Cardiac muscle cell (in vitro differentiated cells and primary cell): Measurements from ENCODE around the gene LRP5. TPM values are rescaled to one million over a fixed set of nuclear protein-coding genes. Genes with fewer than 3 reads are reported as not detected.
"Not testable (repeated sequence)": the region's sequence is repeated elsewhere in the genome, so short reads cannot be mapped to it uniquely, and the experiment has no call there.

Source experiments
- DNase-seq, 2 donors: peaks; one replicate each; pipeline versions ENCODE4 v3.0.0 to v3.0.0-alpha.2; 2010 to 2017; ENCODE audit warnings: low read depth in 1 of 2, low spot score in 1 of 2
- H3K27ac ChIP-seq: fragments of 200-600 bp; sonication (generic); 2 replicates; pipeline ENCODE4 v1.5.1; 2016
- H3K27me3 ChIP-seq: fragments of 200-600 bp; sonication (generic); 2 replicates; pipeline ENCODE4 v1.6.0; 2016; ENCODE audit warnings: control low read depth
- H3K36me3 ChIP-seq: fragments of 200-600 bp; sonication (generic); 2 replicates; pipeline ENCODE4 v1.5.1; 2016; ENCODE audit warnings: control low read depth
- H3K4me1 ChIP-seq: fragments of 200-600 bp; sonication (generic); 2 replicates; pipeline ENCODE4 v1.8.1; 2017; ENCODE audit warnings: low read depth, mild to moderate bottlenecking, mixed run types
- H3K4me3 ChIP-seq: fragments of 200-600 bp; sonication (generic); 2 replicates; pipeline ENCODE4 v1.5.1; 2016; ENCODE audit warnings: mild to moderate bottlenecking
- H3K9me3 ChIP-seq: fragments of 200-600 bp; sonication (generic); 2 replicates; pipeline ENCODE4 v1.5.1; 2017; ENCODE audit warnings: low read depth, mild to moderate bottlenecking, control low read depth
- polyA plus RNA-seq: library from polyadenylated mRNA; unstranded; fragments of >200 nt; fragmentation: Nextera tagmentation; extraction: Ambion mirVana; gene quantifications from 2 replicates; pipeline ENCODE4 v1.2.1, GENCODE V29; 2016
- total RNA-seq: library from RNA; depleted of rRNA; stranded (reverse); fragments of >200 nt; gene quantifications from 2 replicates; pipeline ENCODE4 v1.2.3, GENCODE V29; 2016
- TF ChIP-seq, protein P1 (sequence below): IDR thresholded peaks from 2 replicates; pipeline ENCODE4 v1.5.1; 2012; ENCODE audit warnings: low read depth, mild to moderate bottlenecking, low read length

Gene LRP5
- total and polyA plus RNA-seq, 2 experiments from 2014 or later, result 29.1 to 245 TPM

DNA sequence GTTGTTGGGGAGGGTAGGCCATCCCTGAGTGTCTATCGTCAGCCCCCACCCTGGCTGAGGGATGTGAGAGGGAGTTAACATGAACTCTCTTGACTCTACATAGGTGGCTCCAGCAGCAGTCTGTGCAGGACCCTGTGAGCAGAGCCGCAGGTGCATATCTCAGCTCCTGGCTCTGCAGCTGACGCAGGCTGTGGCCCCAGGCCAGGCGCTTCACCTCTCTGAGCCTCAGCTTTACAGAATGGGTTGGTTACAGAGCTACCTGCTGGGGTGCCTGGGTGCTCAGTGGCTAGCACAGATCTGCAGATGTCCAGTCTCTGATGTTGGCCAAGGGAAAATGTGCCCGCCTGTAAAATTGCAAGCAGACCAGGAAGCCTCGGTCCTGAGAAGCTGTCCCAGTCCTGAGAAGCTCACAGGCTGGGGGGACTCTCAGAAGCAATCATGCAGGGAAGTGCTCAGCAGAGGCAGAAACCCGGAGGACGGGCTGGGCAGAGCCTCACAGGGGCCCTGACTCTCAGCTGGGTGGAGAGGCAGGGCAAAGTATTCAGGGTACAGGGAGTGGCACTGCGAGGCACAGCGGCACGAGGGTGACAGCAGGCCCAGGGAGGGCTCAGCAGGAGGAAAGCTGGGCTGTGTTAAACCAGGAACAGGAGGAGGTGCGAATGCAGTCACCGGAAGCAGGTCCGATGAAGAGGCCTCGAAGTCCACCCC is 15.9 kb upstream of the LRP5 start:
- H3K9me3 ChIP-seq, result no peaks in the 10 kb centered on the region
- H3K27ac ChIP-seq, result no peak overlapping the region
- H3K4me3 ChIP-seq, result no peak overlapping the region
- DNase-seq, result no peak
- no peaks in the 10 kb centered on the region for H3K4me1 ChIP-seq
- TF ChIP-seq, protein P1, sequence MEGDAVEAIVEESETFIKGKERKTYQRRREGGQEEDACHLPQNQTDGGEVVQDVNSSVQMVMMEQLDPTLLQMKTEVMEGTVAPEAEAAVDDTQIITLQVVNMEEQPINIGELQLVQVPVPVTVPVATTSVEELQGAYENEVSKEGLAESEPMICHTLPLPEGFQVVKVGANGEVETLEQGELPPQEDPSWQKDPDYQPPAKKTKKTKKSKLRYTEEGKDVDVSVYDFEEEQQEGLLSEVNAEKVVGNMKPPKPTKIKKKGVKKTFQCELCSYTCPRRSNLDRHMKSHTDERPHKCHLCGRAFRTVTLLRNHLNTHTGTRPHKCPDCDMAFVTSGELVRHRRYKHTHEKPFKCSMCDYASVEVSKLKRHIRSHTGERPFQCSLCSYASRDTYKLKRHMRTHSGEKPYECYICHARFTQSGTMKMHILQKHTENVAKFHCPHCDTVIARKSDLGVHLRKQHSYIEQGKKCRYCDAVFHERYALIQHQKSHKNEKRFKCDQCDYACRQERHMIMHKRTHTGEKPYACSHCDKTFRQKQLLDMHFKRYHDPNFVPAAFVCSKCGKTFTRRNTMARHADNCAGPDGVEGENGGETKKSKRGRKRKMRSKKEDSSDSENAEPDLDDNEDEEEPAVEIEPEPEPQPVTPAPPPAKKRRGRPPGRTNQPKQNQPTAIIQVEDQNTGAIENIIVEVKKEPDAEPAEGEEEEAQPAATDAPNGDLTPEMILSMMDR, result no peak
- H3K36me3 ChIP-seq, result no peaks in the 10 kb centered on the region
- peaks cover 4% of the 10 kb centered on the region for H3K27me3 ChIP-seq

DNA sequence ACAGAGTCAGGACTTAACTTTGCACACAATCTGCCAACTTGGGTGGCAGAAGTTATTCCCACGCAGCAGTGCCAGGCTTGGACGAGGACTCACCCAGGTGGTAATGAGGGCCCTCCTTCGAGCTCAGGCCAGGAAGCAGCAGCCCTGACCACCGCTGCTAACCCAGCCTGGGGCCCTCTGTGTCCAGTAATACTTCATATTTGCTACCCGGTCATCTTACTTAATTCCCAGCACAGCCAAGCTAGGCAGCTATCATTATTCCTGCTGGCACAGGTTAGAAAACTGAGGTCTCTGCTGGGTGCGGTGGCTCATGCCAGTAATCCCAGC is 15.4 kb upstream of the LRP5 start:
- no peaks in the 10 kb centered on the region for H3K36me3 ChIP-seq
- peaks cover 4% of the 10 kb centered on the region for H3K27me3 ChIP-seq
- no peak for DNase-seq
- no peak overlapping the region for H3K27ac ChIP-seq
- H3K9me3 ChIP-seq, result no peaks in the 10 kb centered on the region
- TF ChIP-seq, protein P1, result no peak
- no peak overlapping the region for H3K4me3 ChIP-seq
- H3K4me1 ChIP-seq, result no peaks in the 10 kb centered on the region

DNA sequence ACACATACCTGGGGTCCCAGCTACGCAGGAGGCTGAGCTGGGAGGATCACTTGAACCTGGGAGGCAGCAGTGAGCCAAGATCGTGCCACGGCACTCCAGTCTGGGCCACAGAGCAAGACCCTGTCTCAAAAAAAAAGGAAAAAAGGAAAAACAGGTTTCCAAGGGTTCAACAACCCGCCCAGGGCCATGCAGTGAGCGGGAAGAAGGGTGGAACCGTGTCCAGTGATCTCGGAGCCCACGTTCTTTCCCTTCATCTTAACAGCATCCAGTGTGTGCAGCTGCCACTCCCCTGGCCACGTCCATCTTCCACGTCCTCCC is 14.9 kb upstream of the LRP5 start:
- no peak overlapping the region for H3K27ac ChIP-seq
- TF ChIP-seq, protein P1, result no peak
- no peaks in the 10 kb centered on the region for H3K36me3 ChIP-seq
- H3K4me3 ChIP-seq, result no peak overlapping the region
- H3K9me3 ChIP-seq, result no peaks in the 10 kb centered on the region
- no peaks in the 10 kb centered on the region for H3K4me1 ChIP-seq
- DNase-seq, result no peak
- peaks cover 4% of the 10 kb centered on the region for H3K27me3 ChIP-seq

DNA sequence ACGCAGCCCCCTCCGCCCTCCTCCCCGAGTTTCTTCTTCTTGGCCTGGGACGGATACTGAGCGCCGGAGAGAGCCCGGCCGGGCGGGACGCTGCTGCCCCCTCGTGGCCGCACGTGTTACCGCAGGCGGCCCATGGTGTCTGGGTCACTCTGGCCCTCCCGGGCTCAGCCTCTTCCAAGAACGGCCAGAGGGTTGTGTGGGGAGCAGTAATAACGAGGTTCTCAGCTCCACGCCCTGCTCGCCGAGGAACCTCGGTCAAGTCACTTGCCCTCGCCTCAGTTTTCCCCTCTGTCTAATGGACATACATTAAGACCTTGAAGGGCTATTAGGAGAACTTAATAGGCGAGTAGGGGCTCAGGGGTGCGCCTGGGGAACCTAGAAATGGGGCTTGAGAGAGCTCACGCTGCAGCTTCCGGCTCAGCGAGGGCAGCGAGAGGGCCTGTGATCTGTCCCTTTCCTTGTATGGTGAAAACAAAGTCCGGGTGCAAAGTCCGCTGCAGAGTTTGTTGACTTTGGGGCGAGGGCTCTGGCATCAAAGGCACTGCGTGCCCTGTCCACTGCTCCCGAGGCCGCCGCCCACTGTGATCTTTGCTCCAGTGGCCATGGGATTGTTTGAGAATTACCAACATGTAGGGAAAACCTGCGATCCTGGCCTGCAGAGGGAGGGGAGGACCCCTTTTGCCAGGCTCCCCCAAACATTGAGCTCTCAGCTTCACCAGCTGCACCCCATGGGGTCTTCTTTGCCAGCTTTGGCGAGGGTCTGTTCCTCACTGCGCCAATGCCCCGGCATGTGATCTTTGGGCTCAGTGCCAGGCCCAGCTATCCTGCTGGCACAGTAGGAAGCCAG is 14.4 kb upstream of the LRP5 start:
- Histone ChIP-seq H3K4me1 (no peaks in the 10 kb centered on the region), H3K36me3 (no peaks in the 10 kb centered on the region), H3K27ac (no peak overlapping the region), H3K27me3 (peaks cover 4% of the 10 kb centered on the region), H3K4me3 (no peak overlapping the region), H3K9me3 (no peaks in the 10 kb centered on the region)
- TF ChIP-seq, protein P1, result peak; percentile 95
- peak; percentile 75 to 77 for DNase-seq

DNA sequence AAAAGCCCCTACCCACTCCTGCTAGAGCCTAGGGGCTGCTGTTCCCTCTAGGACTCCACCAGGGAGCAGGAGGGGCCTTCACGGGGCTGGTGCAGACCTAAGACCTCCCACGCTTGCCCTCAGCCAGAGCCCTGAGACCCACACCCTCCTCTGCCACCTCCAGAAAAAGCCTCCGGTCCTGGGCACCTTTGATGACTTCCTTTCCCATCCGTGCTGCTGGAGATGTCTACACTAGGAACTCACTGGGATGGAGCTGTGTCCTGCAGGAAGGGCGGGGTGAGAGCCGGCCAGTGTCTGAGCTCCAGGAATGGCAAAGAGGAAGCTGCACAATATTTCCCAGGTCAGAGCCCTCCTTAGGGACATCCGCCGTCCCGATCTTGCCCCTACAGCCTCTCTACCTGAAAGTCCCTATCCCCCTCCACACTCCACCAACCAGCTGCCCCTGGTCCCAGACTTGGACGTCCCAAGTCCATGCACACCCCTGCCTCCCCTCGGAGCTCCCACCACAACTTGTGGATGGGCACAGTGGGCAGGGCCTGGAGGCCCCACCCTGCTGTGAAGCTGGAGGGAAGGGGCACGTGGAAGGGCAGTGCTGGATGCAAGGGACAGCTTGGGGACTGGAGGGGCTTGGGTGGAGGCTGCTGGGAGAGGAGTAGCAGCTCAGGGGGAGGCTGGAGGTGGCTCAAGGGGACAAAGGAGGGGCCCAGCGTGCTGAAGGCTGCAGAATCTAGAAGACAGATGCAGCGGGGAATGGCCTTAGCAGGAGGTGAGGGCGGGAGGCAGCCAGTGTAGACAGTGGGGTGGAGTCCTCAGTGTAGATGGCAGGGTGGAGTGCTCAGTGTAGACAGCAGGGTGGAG is 13.5 kb upstream of the LRP5 start:
- Histone ChIP-seq H3K4me3 (no peak overlapping the region), H3K27ac (no peak overlapping the region), H3K4me1 (no peaks in the 10 kb centered on the region), H3K9me3 (no peaks in the 10 kb centered on the region), H3K36me3 (no peaks in the 10 kb centered on the region), H3K27me3 (peaks cover 4% of the 10 kb centered on the region)
- TF ChIP-seq, protein P1, result no peak
- DNase-seq, result no peak

DNA sequence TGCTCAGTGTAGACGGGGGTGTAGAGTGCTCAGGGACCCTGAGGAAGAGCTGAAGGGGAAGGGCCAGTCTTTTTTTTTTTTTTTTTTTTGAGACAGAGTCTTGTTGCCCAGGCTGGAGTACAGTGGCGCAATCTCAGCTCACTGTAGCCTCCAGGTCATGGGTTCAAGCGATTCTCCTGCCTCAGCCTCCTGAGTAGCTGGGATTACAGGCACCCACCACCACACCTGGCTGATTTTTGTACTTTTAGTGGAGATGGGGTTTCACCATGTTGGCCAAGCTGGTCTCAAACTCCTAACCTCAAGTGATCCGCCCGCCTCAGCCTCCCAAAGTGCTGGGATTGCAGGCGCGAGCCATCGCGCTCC is 12.9 kb upstream of the LRP5 start:
- H3K36me3 ChIP-seq, DNase-seq, H3K4me3 ChIP-seq, H3K4me1 ChIP-seq, H3K9me3 ChIP-seq, H3K27me3 ChIP-seq, H3K27ac ChIP-seq: not testable (repeated sequence)
